ENCODE results near the gene HS6ST3.

- TF ChIP-seq POLR2A (IDR thresholded peaks at IDR 0.05) (no peak), POLR2AphosphoS5 (IDR thresholded peaks at IDR 0.05) (no peak)
- TF ChIP-seq, protein P1, sequence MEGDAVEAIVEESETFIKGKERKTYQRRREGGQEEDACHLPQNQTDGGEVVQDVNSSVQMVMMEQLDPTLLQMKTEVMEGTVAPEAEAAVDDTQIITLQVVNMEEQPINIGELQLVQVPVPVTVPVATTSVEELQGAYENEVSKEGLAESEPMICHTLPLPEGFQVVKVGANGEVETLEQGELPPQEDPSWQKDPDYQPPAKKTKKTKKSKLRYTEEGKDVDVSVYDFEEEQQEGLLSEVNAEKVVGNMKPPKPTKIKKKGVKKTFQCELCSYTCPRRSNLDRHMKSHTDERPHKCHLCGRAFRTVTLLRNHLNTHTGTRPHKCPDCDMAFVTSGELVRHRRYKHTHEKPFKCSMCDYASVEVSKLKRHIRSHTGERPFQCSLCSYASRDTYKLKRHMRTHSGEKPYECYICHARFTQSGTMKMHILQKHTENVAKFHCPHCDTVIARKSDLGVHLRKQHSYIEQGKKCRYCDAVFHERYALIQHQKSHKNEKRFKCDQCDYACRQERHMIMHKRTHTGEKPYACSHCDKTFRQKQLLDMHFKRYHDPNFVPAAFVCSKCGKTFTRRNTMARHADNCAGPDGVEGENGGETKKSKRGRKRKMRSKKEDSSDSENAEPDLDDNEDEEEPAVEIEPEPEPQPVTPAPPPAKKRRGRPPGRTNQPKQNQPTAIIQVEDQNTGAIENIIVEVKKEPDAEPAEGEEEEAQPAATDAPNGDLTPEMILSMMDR (IDR thresholded peaks at IDR 0.05 in 8 of 11, conservative IDR thresholded peaks at IDR 0.05 in 3 of 11), result no peak
These were observed 661.2 kb downstream of the HS6ST3 start for GRCh38 chr13:96751089-96751488.

All from spleen (tissue), 7 donors.